ENCODE measurements around the gene UBALD1.

The UBALD1 gene

DNA sequence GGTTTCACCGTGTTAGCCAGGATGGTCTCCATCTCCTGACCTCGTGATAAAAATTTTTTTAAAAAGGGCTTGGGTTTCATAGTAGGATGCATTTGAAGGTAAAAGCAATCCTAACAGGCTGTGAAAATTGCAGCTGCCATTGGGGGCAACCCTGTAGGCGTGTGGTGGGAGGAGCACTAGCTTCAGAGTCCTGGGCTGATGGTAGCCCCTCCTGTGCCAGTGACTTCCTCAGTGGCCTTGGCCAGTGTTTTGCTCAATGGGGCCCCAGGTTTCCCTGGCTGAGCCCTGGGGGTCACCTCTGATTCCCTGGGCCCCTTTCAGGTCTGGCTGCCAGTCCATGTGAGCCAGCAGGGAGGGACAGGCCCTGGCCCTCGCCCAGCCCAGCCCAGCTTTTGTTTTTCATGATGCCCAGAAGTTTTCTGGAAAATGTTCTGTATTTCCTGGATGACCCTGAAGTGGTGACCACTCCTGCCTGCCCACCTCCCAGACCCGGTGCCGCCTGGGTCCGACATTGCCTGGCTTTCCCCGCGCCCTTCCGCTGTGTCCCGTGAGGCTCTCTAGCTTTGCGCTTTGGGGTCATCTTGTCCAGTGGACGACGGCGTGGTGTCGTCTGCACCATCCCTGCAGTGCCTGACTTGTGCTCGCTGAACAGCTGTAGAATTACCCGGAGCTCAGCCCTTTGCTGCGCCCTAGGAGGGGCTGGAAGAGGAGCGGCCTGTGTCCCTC lies 19.4 kb upstream of the UBALD1 start:
- Histone ChIP-seq H3K9me3 (ENCODE audit: control insufficient read depth, low read length) (no peaks in the 10 kb centered on the region), H3K36me3 (ENCODE audit: control insufficient read depth, insufficient read depth, low read length) (no peaks in the 10 kb centered on the region), H3K27me3 (ENCODE audit: control insufficient read depth, insufficient read depth, low read length) (no peaks in the 10 kb centered on the region), H3K4me3 (ENCODE audit: low read depth, low read length) (no peak overlapping the region), H3K79me2 (peaks cover 74% of the 10 kb centered on the region), H3K9ac (no peak overlapping the region), H2AFZ (no peak overlapping the region), H3K4me1 (no peaks in the 10 kb centered on the region), H3K4me2 (ENCODE audit: low read length) (no peak overlapping the region), H3K27ac (no peak overlapping the region)
- TF ChIP-seq, protein P1, sequence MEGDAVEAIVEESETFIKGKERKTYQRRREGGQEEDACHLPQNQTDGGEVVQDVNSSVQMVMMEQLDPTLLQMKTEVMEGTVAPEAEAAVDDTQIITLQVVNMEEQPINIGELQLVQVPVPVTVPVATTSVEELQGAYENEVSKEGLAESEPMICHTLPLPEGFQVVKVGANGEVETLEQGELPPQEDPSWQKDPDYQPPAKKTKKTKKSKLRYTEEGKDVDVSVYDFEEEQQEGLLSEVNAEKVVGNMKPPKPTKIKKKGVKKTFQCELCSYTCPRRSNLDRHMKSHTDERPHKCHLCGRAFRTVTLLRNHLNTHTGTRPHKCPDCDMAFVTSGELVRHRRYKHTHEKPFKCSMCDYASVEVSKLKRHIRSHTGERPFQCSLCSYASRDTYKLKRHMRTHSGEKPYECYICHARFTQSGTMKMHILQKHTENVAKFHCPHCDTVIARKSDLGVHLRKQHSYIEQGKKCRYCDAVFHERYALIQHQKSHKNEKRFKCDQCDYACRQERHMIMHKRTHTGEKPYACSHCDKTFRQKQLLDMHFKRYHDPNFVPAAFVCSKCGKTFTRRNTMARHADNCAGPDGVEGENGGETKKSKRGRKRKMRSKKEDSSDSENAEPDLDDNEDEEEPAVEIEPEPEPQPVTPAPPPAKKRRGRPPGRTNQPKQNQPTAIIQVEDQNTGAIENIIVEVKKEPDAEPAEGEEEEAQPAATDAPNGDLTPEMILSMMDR (IDR thresholded peaks at IDR 0.05) = no peak

DNA sequence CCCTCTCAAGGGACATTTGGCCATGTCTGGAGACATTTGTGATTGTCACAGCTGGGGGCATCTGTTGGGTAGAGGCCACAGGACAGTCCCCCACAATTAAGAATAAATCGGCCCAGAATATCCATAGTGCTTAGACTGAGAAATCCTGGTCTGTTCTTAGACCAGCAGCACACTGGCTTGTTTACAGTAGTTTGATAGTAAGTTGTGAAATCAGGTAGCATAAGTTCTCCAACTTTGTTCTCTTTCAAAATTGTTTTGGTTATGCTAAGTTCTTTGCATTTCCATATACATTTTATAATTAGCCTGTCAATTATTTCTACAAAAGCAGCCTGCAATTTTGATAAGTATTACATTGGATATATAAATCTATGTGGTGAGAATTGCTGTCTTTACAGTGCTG lies 16.8 kb upstream of the UBALD1 start:
- no peak overlapping the region for H3K9ac ChIP-seq
- H3K9me3 ChIP-seq (ENCODE audit: control insufficient read depth, low read length) = no peaks in the 10 kb centered on the region
- no peak overlapping the region for H3K4me2 ChIP-seq (ENCODE audit: low read length)
- peaks cover 3% of the 10 kb centered on the region for H3K4me1 ChIP-seq
- H3K27me3 ChIP-seq (ENCODE audit: control insufficient read depth, insufficient read depth, low read length) = no peaks in the 10 kb centered on the region
- peaks cover 69% of the 10 kb centered on the region for H3K79me2 ChIP-seq
- TF ChIP-seq, protein P1 (IDR thresholded peaks at IDR 0.05) = no peak
- no peak overlapping the region for H2AFZ ChIP-seq
- no peak overlapping the region for H3K27ac ChIP-seq
- H3K36me3 ChIP-seq (ENCODE audit: control insufficient read depth, insufficient read depth, low read length) = no peaks in the 10 kb centered on the region
- H3K4me3 ChIP-seq (ENCODE audit: low read depth, low read length) = no peak overlapping the region

DNA sequence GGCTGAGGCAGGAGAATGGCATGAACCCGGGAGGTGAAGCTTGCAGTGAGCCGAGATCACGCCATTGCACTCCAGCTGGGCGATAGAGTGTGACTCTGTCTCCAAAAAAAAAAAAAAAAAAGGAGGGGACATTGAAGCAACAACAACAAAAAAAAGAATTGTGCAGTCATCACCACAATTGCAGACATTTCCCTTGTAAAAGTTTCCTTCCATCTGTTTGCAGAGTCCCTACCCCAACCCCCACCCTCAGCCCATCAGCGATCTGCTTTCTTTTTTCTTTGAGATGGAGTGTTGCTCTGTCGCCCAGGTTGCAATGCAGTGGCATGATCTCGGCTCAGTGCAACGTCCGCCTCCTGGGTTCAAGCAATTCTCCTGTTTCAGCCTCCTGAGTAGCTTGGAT lies 13.6 kb upstream of the UBALD1 start:
- Histone ChIP-seq H3K36me3 (ENCODE audit: control insufficient read depth, insufficient read depth, low read length) (no peaks in the 10 kb centered on the region), H3K4me1 (peaks cover 15% of the 10 kb centered on the region), H3K4me2 (ENCODE audit: low read length) (no peak overlapping the region), H3K27me3 (ENCODE audit: control insufficient read depth, insufficient read depth, low read length) (no peaks in the 10 kb centered on the region), H2AFZ (no peak overlapping the region), H3K9ac (no peak overlapping the region), H3K9me3 (ENCODE audit: control insufficient read depth, low read length) (no peaks in the 10 kb centered on the region), H3K79me2 (peaks cover 74% of the 10 kb centered on the region), H3K27ac (no peak overlapping the region), H3K4me3 (ENCODE audit: low read depth, low read length) (no peak overlapping the region)
- TF ChIP-seq, protein P1 (IDR thresholded peaks at IDR 0.05) = no peak

DNA sequence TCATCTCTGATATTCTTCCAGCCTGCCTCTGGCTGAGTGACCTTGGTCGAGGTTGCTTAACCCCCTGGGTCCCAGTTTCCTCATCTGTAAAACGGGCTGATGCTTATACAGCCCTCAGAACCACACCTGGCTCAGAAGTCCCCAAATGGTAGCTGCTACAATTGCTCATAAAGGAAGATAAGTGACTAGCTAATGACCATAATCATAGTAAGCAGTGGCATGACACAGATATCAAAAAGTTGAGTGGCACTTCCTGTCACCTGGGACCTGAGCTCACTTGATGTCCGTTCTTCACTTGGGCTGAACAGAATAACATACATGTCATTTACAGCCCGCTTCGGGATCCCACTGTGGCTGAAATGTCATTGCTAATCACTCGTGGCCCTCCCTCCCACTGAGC lies 11.7 kb upstream of the UBALD1 start:
- Histone ChIP-seq H3K9ac (no peak overlapping the region), H3K4me3 (ENCODE audit: low read depth, low read length) (no peak overlapping the region), H3K36me3 (ENCODE audit: control insufficient read depth, insufficient read depth, low read length) (no peaks in the 10 kb centered on the region), H3K9me3 (ENCODE audit: control insufficient read depth, low read length) (no peaks in the 10 kb centered on the region), H3K79me2 (peaks cover 62% of the 10 kb centered on the region), H3K27ac (peak overlapping the region; percentile 4), H2AFZ (no peak overlapping the region), H3K4me1 (peaks cover 15% of the 10 kb centered on the region), H3K27me3 (ENCODE audit: control insufficient read depth, insufficient read depth, low read length) (no peaks in the 10 kb centered on the region), H3K4me2 (ENCODE audit: low read length) (peak overlapping the region; percentile 89)
- TF ChIP-seq, protein P1 (IDR thresholded peaks at IDR 0.05) = no peak
